GM23338 (cell line): ENCODE data around the gene ATP1A3. TPM values are rescaled to one million over a fixed set of nuclear protein-coding genes. Genes with fewer than 3 reads are reported as not detected.
A peak's percentile ranks its signal among the peaks of the same experiment; 100 is the strongest.

Experiments
- ATAC-seq: fragments of 200-7000 bp; cut with Tn5 transposase; 3 replicates; pipeline ENCODE4 v1.9.1; 2020
- DNase-seq: peaks from one replicate; pipeline ENCODE4 v3.0.0-alpha.2; 2015; ENCODE audit warnings: low spot score
- H2AFZ ChIP-seq: fragments of 200-600 bp; sonication (generic); 2 replicates; pipeline ENCODE4 v1.8.0; 2016; ENCODE audit warnings: antibody characterized with exemption, mild to moderate bottlenecking, moderate library complexity
- H3F3A ChIP-seq: fragments of 200-600 bp; sonication (generic); replicated peaks from 2 replicates; pipeline ENCODE4 v1.8.0; 2017; ENCODE audit warnings: antibody characterized with exemption, mixed run types, low read depth
- H3K27ac ChIP-seq: fragments of 200-600 bp; sonication (generic); 2 replicates; pipeline ENCODE4 v1.6.1; 2016; ENCODE audit warnings: low read depth
- H3K27me3 ChIP-seq: fragments of 200-600 bp; sonication (generic); 2 replicates; pipeline ENCODE4 v1.8.0; 2016; ENCODE audit warnings: mild to moderate bottlenecking, mixed run types, moderate library complexity; ENCODE audit not compliant: insufficient read depth
- H3K36me3 ChIP-seq: fragments of 200-600 bp; sonication (generic); 2 replicates; pipeline ENCODE4 v1.8.0; 2016; ENCODE audit warnings: mild to moderate bottlenecking; ENCODE audit not compliant: insufficient read depth
- H3K4me1 ChIP-seq: fragments of 200-600 bp; sonication (generic); 2 replicates; pipeline ENCODE4 v1.8.0; 2016; ENCODE audit warnings: mild to moderate bottlenecking, moderate library complexity; ENCODE audit not compliant: insufficient read depth
- H3K4me2 ChIP-seq: fragments of 200-600 bp; sonication (generic); 2 replicates; pipeline ENCODE4 v1.7.1; 2017; ENCODE audit warnings: mixed run types
- H3K4me3 ChIP-seq: fragments of 200-600 bp; sonication (generic); 2 replicates; pipeline ENCODE4 v1.6.1; 2016; ENCODE audit warnings: mixed run types
- H3K79me2 ChIP-seq: fragments of 200-600 bp; sonication (generic); replicated peaks from 2 replicates; pipeline ENCODE4 v1.8.0; 2017; ENCODE audit warnings: mild to moderate bottlenecking; ENCODE audit not compliant: insufficient read depth
- H3K9me2 ChIP-seq: fragments of 200-600 bp; sonication (generic); 2 replicates; pipeline ENCODE4 v1.8.0; 2017; ENCODE audit not compliant: insufficient read depth
- H4K20me1 ChIP-seq: fragments of 200-600 bp; sonication (generic); replicated peaks from 2 replicates; pipeline ENCODE4 v1.8.0; 2017; ENCODE audit warnings: mild to moderate bottlenecking; ENCODE audit not compliant: insufficient read depth
- H3K27ac Mint-ChIP-seq: 2 replicates; pipeline ENCODE4 v1.8.0; 2020; ENCODE audit warnings: inconsistent platforms, mild to moderate bottlenecking, moderate library complexity, mixed read lengths
- H3K27me3 Mint-ChIP-seq: 3 replicates; pipeline ENCODE4 v1.8.0; 2022; ENCODE audit warnings: low read depth, mild to moderate bottlenecking, moderate library complexity, mixed read lengths, inconsistent platforms; ENCODE audit not compliant: insufficient read depth, poor library complexity
- H3K36me3 Mint-ChIP-seq: 3 replicates; pipeline ENCODE4 v1.8.0; 2021; ENCODE audit warnings: low read depth, mild to moderate bottlenecking, inconsistent platforms, moderate library complexity, mixed read lengths
- H3K4me1 Mint-ChIP-seq: 3 replicates; pipeline ENCODE4 v1.8.0; 2020; ENCODE audit warnings: mild to moderate bottlenecking, inconsistent platforms, mixed read lengths
- H3K4me3 Mint-ChIP-seq: 3 replicates; pipeline ENCODE4 v1.8.0; 2021; ENCODE audit warnings: moderate library complexity, mild to moderate bottlenecking, inconsistent platforms, mixed read lengths
- H3K9me3 Mint-ChIP-seq: 3 replicates; pipeline ENCODE4 v1.8.0; 2020; ENCODE audit warnings: moderate library complexity, mild to moderate bottlenecking, inconsistent platforms, mixed read lengths
- CREB1 ChIP-seq: fragments of 250-450 bp; sonication (Bioruptor Pico); IDR thresholded peaks from 2 replicates; pipeline ENCODE4 v1.5.0; 2020; ENCODE audit warnings: low read depth, mild to moderate bottlenecking, moderate library complexity
- CTCF ChIP-seq, 2 experiments: fragments of 200-600 bp in 1 of 2; sonication (generic) in 1 of 2; conservative IDR thresholded peaks; 2 replicates each; pipeline versions ENCODE4 v1.5.1 to v1.6.1; 2016 to 2017; ENCODE audit warnings: antibody characterized with exemption in 2 of 2, low read depth in 2 of 2, mild to moderate bottlenecking in 2 of 2, moderate library complexity in 1 of 2
- EZH2 ChIP-seq: fragments of 200-600 bp; sonication (generic); IDR thresholded peaks from one replicate; pipeline ENCODE4 v1.8.0; 2017; ENCODE audit warnings: antibody characterized with exemption, mild to moderate bottlenecking, low read depth; ENCODE audit not compliant: unreplicated experiment
- JUNB ChIP-seq: IDR thresholded peaks from one replicate; pipeline ENCODE4 v1.6.1; 2016; ENCODE audit warnings: antibody characterized with exemption; ENCODE audit not compliant: unreplicated experiment
- ZNF114 ChIP-seq: fragments of 250-450 bp; sonication (Bioruptor Pico); IDR thresholded peaks from 2 replicates; pipeline ENCODE4 v1.5.0; 2020; ENCODE audit warnings: mild to moderate bottlenecking, moderate library complexity
- polyA plus RNA-seq: library from polyadenylated mRNA; unstranded; fragments of >200 nt; fragmentation: Nextera tagmentation; extraction: Ambion mirVana; gene quantifications from 2 replicates; pipeline ENCODE4 v1.2.1, GENCODE V29; 2016
- total RNA-seq: library from RNA; depleted of rRNA; stranded (reverse); fragments of >200 nt; shearing (Covaris generic); gene quantifications from 2 replicates; pipeline ENCODE4 v1.2.3, GENCODE V29; 2014

Gene ATP1A3
- total and polyA plus RNA-seq, 2 experiments from 2014 or later = 11.5 to 37.3 TPM

DNA sequence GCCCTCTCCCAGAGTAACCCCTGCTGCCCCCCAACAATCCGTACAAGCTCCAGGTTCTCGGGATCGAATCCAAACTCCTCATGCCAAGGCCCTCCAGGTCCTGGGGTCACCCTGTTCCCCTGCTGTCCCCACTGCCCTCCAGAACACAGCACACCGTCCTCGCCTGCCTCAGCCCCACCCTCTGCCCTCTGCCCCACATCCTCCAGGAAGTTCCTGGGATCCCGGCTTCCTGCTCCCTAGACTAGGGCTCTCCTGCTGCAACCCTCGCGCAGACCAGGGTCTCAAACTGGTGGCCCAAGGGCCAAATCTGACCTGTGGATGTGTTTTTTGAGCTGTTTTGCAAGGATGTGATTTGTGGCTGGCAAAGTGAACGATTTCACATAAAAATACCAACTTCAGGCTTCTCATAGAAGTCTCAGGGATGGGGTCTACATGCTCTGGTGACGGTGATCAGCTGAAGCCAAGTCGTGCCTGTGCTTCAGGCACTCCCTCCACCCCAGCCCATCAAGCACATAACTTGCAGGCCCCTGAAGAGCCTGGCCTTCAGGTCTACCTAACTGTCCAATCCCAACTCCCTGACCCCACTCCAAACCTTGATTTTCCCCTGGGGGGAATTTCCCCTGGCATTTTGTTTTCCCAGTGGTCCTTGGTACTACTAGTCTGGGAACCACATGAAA is 36.7 kb downstream of the ATP1A3 start:
- peaks cover 5% of the 10 kb centered on the region; the same call in 1 of the 2 replicates for H4K20me1 ChIP-seq
- H3K9me3 Mint-ChIP-seq = no peaks in the 10 kb centered on the region
- no peak overlapping the region for H3K4me2 ChIP-seq
- H3F3A ChIP-seq = peaks cover 6% of the 10 kb centered on the region; the same call in 1 of the 2 replicates
- no peaks in the 10 kb centered on the region; the same call in 1 of the 2 replicates for H3K36me3 ChIP-seq
- no peak overlapping the region for H3K27ac ChIP-seq
- peaks cover 18% of the 10 kb centered on the region for H3K27me3 Mint-ChIP-seq
- TF ChIP-seq JUNB = no peak
- TF ChIP-seq ZNF114 (CRISPR knock-in tag) = no peak
- TF ChIP-seq EZH2 = no peak
- no peak for TF ChIP-seq CREB1
- TF ChIP-seq CTCF (conservative IDR thresholded peaks at IDR 0.05; ENCODE audit: low read depth in 2 of 2) = no peak
- no peak overlapping the region for H2AFZ ChIP-seq
- H3K4me3 Mint-ChIP-seq = peak overlapping the region; percentile 67; the same call in 2 of the 3 replicates
- H3K4me1 Mint-ChIP-seq = peaks cover 16% of the 10 kb centered on the region
- no peaks in the 10 kb centered on the region for H3K27me3 ChIP-seq
- H3K27ac Mint-ChIP-seq = peak overlapping the region; percentile 50; the same call in 1 of the 2 replicates
- no peaks in the 10 kb centered on the region for H3K79me2 ChIP-seq
- peaks cover 8% of the 10 kb centered on the region for H3K36me3 Mint-ChIP-seq
- H3K4me3 ChIP-seq = no peak overlapping the region
- no peak for ATAC-seq
- H3K9me2 ChIP-seq = no peaks in the 10 kb centered on the region
- no peak for DNase-seq
- H3K4me1 ChIP-seq = peaks cover 9% of the 10 kb centered on the region

DNA sequence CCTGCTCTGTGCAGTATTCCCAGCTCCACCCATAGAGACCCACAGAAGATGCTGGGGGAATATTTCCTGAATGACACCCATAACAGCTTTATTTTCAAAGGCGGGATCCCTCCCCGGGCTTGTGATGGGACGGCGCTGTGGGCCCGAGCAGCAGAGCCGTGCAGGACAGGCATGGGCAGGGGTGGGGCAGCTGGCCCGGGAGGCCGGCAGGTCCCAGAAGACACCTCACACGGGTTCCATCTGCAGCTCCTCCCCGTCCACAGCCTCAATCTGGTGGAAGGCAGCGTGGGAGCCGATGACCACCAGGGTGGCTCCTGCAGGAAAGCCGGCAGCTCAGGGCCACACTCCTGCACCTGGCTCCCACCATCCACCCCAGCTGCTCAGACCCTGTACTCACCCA is 37.4 kb downstream of the ATP1A3 start:
- DNase-seq (no peak), ATAC-seq (no peak)
- peaks cover 16% of the 10 kb centered on the region for H3K4me1 Mint-ChIP-seq
- peaks cover 6% of the 10 kb centered on the region; the same call in 1 of the 2 replicates for H3F3A ChIP-seq
- H3K27me3 Mint-ChIP-seq = peaks cover 19% of the 10 kb centered on the region
- no peak overlapping the region for H3K4me2 ChIP-seq
- H4K20me1 ChIP-seq = peaks cover 5% of the 10 kb centered on the region; the same call in 1 of the 2 replicates
- H3K36me3 ChIP-seq = no peaks in the 10 kb centered on the region; the same call in 1 of the 2 replicates
- no peaks in the 10 kb centered on the region for H3K9me3 Mint-ChIP-seq
- no peaks in the 10 kb centered on the region for H3K27me3 ChIP-seq
- no peak overlapping the region; the same call in 2 of the 3 replicates for H3K4me3 Mint-ChIP-seq
- H3K4me1 ChIP-seq = peaks cover 9% of the 10 kb centered on the region
- no peaks in the 10 kb centered on the region for H3K79me2 ChIP-seq
- H3K27ac Mint-ChIP-seq = no peak overlapping the region
- H3K9me2 ChIP-seq = no peaks in the 10 kb centered on the region
- H3K27ac ChIP-seq = no peak overlapping the region
- peaks cover 8% of the 10 kb centered on the region for H3K36me3 Mint-ChIP-seq
- no peak for TF ChIP-seq CTCF (conservative IDR thresholded peaks at IDR 0.05; ENCODE audit: low read depth in 2 of 2)
- TF ChIP-seq ZNF114 (CRISPR knock-in tag) = no peak
- no peak overlapping the region for H3K4me3 ChIP-seq
- no peak overlapping the region for H2AFZ ChIP-seq
